ENCODE measurements around the gene BRINP1. TPM values are rescaled to one million over a fixed set of nuclear protein-coding genes. Genes with fewer than 3 reads are reported as not detected.

BRINP1 gene
- total and polyA plus RNA-seq, 2 experiments from 2014 or later = 13.4 to 33.5 TPM

DNA sequence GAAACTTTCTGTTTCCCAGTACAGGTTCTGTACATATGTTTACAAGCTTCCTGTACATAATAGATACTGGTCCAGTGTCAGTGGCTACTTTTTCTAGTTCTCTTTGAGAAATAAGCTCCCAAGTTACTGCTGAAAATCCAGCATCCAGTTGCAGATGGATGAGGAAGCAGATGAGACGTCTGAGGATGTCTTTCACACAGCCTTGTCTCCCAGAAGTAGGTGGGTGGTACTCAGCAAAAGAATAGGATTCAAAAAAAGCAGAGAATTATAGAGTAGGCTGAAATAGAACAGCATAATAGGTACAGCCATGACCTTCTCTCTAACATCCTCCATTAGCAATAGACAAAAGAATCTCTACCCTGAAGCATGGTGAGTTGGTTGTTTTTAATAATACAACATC, 77.7 kb downstream of the BRINP1 start:
- no peak overlapping the region for H3K27ac Mint-ChIP-seq
- Histone ChIP-seq H3F3A (replicated peaks; ENCODE audit: low read depth) (no peaks in the 10 kb centered on the region), H3K36me3 (ENCODE audit: insufficient read depth) (no peaks in the 10 kb centered on the region), H3K27ac (ENCODE audit: low read depth) (no peak overlapping the region), H2AFZ (no peak overlapping the region), H3K79me2 (replicated peaks; ENCODE audit: insufficient read depth) (peaks cover 53% of the 10 kb centered on the region), H3K27me3 (ENCODE audit: insufficient read depth) (no peaks in the 10 kb centered on the region), H3K9me2 (ENCODE audit: insufficient read depth) (no peaks in the 10 kb centered on the region), H3K4me3 (no peak overlapping the region), H3K4me1 (ENCODE audit: insufficient read depth) (peaks cover 55% of the 10 kb centered on the region), H3K4me2 (0 out of 2 replicates have a peak overlapping the region, but pooled peaks have one; percentile 9), H4K20me1 (replicated peaks; ENCODE audit: insufficient read depth) (no peaks in the 10 kb centered on the region)
- no peaks in the 10 kb centered on the region for H3K9me3 Mint-ChIP-seq
- ATAC-seq = no peak
- H3K36me3 Mint-ChIP-seq (ENCODE audit: low read depth) = 0 out of 3 replicates have a peak, but pooled peaks cover 2% of the 10 kb centered on the region
- H3K4me3 Mint-ChIP-seq = no peak overlapping the region
- H3K27me3 Mint-ChIP-seq (ENCODE audit: insufficient read depth, low read depth, poor library complexity) = peaks cover 3% of the 10 kb centered on the region
- H3K4me1 Mint-ChIP-seq = peaks cover 61% of the 10 kb centered on the region
- DNase-seq (ENCODE audit: low spot score) = no peak
- TF ChIP-seq, protein P1, sequence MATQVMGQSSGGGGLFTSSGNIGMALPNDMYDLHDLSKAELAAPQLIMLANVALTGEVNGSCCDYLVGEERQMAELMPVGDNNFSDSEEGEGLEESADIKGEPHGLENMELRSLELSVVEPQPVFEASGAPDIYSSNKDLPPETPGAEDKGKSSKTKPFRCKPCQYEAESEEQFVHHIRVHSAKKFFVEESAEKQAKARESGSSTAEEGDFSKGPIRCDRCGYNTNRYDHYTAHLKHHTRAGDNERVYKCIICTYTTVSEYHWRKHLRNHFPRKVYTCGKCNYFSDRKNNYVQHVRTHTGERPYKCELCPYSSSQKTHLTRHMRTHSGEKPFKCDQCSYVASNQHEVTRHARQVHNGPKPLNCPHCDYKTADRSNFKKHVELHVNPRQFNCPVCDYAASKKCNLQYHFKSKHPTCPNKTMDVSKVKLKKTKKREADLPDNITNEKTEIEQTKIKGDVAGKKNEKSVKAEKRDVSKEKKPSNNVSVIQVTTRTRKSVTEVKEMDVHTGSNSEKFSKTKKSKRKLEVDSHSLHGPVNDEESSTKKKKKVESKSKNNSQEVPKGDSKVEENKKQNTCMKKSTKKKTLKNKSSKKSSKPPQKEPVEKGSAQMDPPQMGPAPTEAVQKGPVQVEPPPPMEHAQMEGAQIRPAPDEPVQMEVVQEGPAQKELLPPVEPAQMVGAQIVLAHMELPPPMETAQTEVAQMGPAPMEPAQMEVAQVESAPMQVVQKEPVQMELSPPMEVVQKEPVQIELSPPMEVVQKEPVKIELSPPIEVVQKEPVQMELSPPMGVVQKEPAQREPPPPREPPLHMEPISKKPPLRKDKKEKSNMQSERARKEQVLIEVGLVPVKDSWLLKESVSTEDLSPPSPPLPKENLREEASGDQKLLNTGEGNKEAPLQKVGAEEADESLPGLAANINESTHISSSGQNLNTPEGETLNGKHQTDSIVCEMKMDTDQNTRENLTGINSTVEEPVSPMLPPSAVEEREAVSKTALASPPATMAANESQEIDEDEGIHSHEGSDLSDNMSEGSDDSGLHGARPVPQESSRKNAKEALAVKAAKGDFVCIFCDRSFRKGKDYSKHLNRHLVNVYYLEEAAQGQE (IDR thresholded peaks at IDR 0.05; ENCODE audit: unreplicated experiment) = no peak
- TF ChIP-seq JUNB (IDR thresholded peaks at IDR 0.05; ENCODE audit: unreplicated experiment) = no peak
- TF ChIP-seq STAT1 (IDR thresholded peaks at IDR 0.05; ENCODE audit: unreplicated experiment) = no peak
- TF ChIP-seq, protein P2, sequence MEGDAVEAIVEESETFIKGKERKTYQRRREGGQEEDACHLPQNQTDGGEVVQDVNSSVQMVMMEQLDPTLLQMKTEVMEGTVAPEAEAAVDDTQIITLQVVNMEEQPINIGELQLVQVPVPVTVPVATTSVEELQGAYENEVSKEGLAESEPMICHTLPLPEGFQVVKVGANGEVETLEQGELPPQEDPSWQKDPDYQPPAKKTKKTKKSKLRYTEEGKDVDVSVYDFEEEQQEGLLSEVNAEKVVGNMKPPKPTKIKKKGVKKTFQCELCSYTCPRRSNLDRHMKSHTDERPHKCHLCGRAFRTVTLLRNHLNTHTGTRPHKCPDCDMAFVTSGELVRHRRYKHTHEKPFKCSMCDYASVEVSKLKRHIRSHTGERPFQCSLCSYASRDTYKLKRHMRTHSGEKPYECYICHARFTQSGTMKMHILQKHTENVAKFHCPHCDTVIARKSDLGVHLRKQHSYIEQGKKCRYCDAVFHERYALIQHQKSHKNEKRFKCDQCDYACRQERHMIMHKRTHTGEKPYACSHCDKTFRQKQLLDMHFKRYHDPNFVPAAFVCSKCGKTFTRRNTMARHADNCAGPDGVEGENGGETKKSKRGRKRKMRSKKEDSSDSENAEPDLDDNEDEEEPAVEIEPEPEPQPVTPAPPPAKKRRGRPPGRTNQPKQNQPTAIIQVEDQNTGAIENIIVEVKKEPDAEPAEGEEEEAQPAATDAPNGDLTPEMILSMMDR (conservative IDR thresholded peaks at IDR 0.05; ENCODE audit: low read depth in 2 of 2) = no peak
- TF ChIP-seq ZNF114 (CRISPR knock-in tag; IDR thresholded peaks at IDR 0.05) = no peak

DNA sequence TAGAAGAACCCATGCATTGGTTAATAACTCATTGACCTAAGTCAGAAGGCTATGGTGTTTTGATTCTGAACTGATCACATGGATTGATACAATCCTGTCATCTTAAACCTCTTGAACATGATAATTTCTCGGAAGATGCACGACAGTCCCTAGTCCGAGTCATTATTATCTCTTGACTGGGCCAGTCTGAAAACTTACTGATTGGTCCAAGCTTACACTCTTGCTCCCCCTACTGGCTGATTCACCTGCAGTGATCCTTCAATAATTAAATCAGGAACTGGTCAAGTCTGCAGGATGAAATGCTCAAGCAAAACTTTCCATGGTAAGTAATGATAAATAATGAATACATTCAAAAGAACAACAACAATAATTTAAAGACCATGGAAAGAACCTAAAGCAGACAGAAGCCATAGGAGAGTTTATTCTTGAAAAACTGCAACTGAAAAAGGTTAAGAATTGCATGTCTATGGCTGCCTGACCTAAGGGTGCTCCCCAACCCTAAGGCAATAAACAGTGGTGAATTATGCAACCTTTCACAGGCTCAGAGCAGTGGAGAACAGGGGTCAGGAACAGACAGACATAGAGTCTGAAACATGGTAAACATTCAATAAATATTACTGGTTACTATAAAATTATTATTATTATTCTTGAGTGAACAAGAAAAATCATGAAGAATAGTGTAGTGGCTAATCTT, 79.3 kb downstream of the BRINP1 start:
- H3K4me3 ChIP-seq = no peak overlapping the region
- H2AFZ ChIP-seq = no peak overlapping the region
- H3K4me1 ChIP-seq (ENCODE audit: insufficient read depth) = peaks cover 59% of the 10 kb centered on the region
- no peaks in the 10 kb centered on the region for H3K36me3 ChIP-seq (ENCODE audit: insufficient read depth)
- no peaks in the 10 kb centered on the region for H4K20me1 ChIP-seq (replicated peaks; ENCODE audit: insufficient read depth)
- H3K4me2 ChIP-seq = no peak overlapping the region
- H3K4me1 Mint-ChIP-seq = peaks cover 60% of the 10 kb centered on the region
- H3K27ac Mint-ChIP-seq = no peak overlapping the region
- H3K9me3 Mint-ChIP-seq = no peaks in the 10 kb centered on the region
- no peak overlapping the region for H3K4me3 Mint-ChIP-seq
- peak; percentile 71 for ATAC-seq
- H3K36me3 Mint-ChIP-seq (ENCODE audit: low read depth) = 0 out of 3 replicates have a peak, but pooled peaks cover 2% of the 10 kb centered on the region
- H3F3A ChIP-seq (replicated peaks; ENCODE audit: low read depth) = no peaks in the 10 kb centered on the region
- no peak for TF ChIP-seq ZNF331 (CRISPR knock-in tag; IDR thresholded peaks at IDR 0.05; ENCODE audit: low read depth)
- TF ChIP-seq, protein P2 (conservative IDR thresholded peaks at IDR 0.05; ENCODE audit: low read depth in 2 of 2) = peak; percentile 93 to 99
- DNase-seq (ENCODE audit: low spot score) = peak; percentile 89
- peaks cover 39% of the 10 kb centered on the region for H3K79me2 ChIP-seq (replicated peaks; ENCODE audit: insufficient read depth)
- no peaks in the 10 kb centered on the region for H3K27me3 ChIP-seq (ENCODE audit: insufficient read depth)
- no peaks in the 10 kb centered on the region for H3K9me2 ChIP-seq (ENCODE audit: insufficient read depth)
- H3K27ac ChIP-seq (ENCODE audit: low read depth) = no peak overlapping the region
- H3K27me3 Mint-ChIP-seq (ENCODE audit: insufficient read depth, low read depth, poor library complexity) = no peaks in the 10 kb centered on the region
